ENCODE data around the gene TRIM46. TPM values are rescaled to one million over a fixed set of nuclear protein-coding genes. Genes with fewer than 3 reads are reported as not detected.

Gene TRIM46
- total and polyA plus RNA-seq, 2 of the 13 experiments (the other 11 are each of a cell fraction or from before 2014, with no cell fraction given) = 0.04 to 0.09 TPM

- no peak for TF ChIP-seq HMGA1 (CRISPR knock-in tag; conservative IDR thresholded peaks at IDR 0.05)
- TF ChIP-seq, protein P1, sequence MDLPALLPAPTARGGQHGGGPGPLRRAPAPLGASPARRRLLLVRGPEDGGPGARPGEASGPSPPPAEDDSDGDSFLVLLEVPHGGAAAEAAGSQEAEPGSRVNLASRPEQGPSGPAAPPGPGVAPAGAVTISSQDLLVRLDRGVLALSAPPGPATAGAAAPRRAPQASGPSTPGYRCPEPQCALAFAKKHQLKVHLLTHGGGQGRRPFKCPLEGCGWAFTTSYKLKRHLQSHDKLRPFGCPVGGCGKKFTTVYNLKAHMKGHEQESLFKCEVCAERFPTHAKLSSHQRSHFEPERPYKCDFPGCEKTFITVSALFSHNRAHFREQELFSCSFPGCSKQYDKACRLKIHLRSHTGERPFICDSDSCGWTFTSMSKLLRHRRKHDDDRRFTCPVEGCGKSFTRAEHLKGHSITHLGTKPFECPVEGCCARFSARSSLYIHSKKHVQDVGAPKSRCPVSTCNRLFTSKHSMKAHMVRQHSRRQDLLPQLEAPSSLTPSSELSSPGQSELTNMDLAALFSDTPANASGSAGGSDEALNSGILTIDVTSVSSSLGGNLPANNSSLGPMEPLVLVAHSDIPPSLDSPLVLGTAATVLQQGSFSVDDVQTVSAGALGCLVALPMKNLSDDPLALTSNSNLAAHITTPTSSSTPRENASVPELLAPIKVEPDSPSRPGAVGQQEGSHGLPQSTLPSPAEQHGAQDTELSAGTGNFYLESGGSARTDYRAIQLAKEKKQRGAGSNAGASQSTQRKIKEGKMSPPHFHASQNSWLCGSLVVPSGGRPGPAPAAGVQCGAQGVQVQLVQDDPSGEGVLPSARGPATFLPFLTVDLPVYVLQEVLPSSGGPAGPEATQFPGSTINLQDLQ (CRISPR knock-in tag; IDR thresholded peaks at IDR 0.05) = no peak
- peak; percentile 41; the same call in 1 of the 2 replicates for TF ChIP-seq DNMT1 (CRISPR knock-in tag; IDR thresholded peaks at IDR 0.05)
- TF ChIP-seq GATAD2A (CRISPR knock-in tag; IDR thresholded peaks at IDR 0.05) = peak; percentile 80
- no peak for TF ChIP-seq ZNF367 (CRISPR knock-in tag; IDR thresholded peaks at IDR 0.05; ENCODE audit: borderline replicate concordance)
- TF ChIP-seq IKZF1 (IDR thresholded peaks at IDR 0.05) = no peak
- 0 out of 2 replicates have a peak, but pooled peaks have one; percentile 88 for TF ChIP-seq ZNF44 (CRISPR knock-in tag; IDR thresholded peaks at IDR 0.05)
- peak; percentile 66; the same call in 1 of the 2 replicates for TF ChIP-seq ZNF326 (CRISPR knock-in tag; IDR thresholded peaks at IDR 0.05; ENCODE audit: borderline replicate concordance)
- no peak for TF ChIP-seq ZNF496 (CRISPR knock-in tag; IDR thresholded peaks at IDR 0.05; ENCODE audit: insufficient replicate concordance)
- TF ChIP-seq CCAR2 (optimal IDR thresholded peaks at IDR 0.05; ENCODE audit: low read depth, low read length) = peak; percentile 30
- peak; percentile 85; the same call in 1 of the 2 replicates for TF ChIP-seq ARID4A (CRISPR knock-in tag; IDR thresholded peaks at IDR 0.05; ENCODE audit: borderline replicate concordance)
- TF ChIP-seq ZBTB8A (CRISPR knock-in tag; IDR thresholded peaks at IDR 0.05; ENCODE audit: borderline replicate concordance, low read depth) = no peak
- TF ChIP-seq TFDP1 (CRISPR knock-in tag; IDR thresholded peaks at IDR 0.05; ENCODE audit: borderline replicate concordance) = peak; percentile 70; the same call in 1 of the 2 replicates
- no peak for TF ChIP-seq ZMYM3 (CRISPR knock-in tag; IDR thresholded peaks at IDR 0.05)
- TF ChIP-seq TP53 (CRISPR knock-in tag; conservative IDR thresholded peaks at IDR 0.05) = 0 out of 2 replicates have a peak, but pooled peaks have one; percentile 46
- TF ChIP-seq PHF5A (CRISPR knock-in tag; IDR thresholded peaks at IDR 0.05; ENCODE audit: low read depth, unreplicated experiment) = no peak
- TF ChIP-seq ZNF615 (CRISPR knock-in tag; IDR thresholded peaks at IDR 0.05; ENCODE audit: borderline replicate concordance) = 0 out of 2 replicates have a peak, but pooled peaks have one; percentile 49
- TF ChIP-seq, protein P2, sequence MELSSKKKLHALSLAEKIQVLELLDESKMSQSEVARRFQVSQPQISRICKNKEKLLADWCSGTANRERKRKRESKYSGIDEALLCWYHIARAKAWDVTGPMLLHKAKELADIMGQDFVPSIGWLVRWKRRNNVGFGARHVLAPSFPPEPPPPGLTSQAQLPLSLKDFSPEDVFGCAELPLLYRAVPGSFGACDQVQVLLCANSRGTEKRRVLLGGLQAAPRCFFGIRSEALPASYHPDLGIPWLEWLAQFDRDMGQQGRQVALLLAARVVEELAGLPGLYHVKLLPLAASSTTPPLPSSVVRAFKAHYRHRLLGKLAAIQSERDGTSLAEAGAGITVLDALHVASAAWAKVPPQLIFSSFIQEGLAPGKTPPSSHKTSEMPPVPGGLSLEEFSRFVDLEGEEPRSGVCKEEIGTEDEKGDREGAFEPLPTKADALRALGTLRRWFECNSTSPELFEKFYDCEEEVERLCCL (CRISPR knock-in tag; IDR thresholded peaks at IDR 0.05; ENCODE audit: borderline replicate concordance) = no peak
- no peak for TF ChIP-seq JUNB (CRISPR knock-in tag; IDR thresholded peaks at IDR 0.05; ENCODE audit: borderline replicate concordance)
- no peak for TF ChIP-seq TBX3 (IDR thresholded peaks at IDR 0.05; ENCODE audit: borderline replicate concordance)
Observed at GRCh38 chr1:155172732-155173477, 744 bp upstream of the TRIM46 start, which contains the start of gene KRTCAP2 (continued).
